ENCODE results near the gene ANKRD13D. TPM values are rescaled to one million over a fixed set of nuclear protein-coding genes. Genes with fewer than 3 reads are reported as not detected.

Gene ANKRD13D
- total RNA-seq, 1 experiment from 2014 or later: 79.6 TPM

GRCh38 chr11:67349457-67349856 lies 60.4 kb downstream of the ANKRD13D start:
- H3K36me3 ChIP-seq (ENCODE audit: low read depth): no peaks in the 10 kb centered on the region
- ChIA-PET POLR2A (ENCODE audit: unreplicated experiment) (no interaction called here), CTCF (interaction anchor here (0.6 kb wide), 1 partner anchor 8 kb away, joined by 4 read pairs; no protein-coding TSS in a partner anchor)
- no TSS peak for BruUV-seq (replicated peaks)
- H3K27me3 ChIP-seq (ENCODE audit: insufficient read depth, low read depth): no peaks in the 10 kb centered on the region
- no peak overlapping the region for H3K4me3 ChIP-seq
- no peaks in the 10 kb centered on the region for H4K20me1 ChIP-seq (ENCODE audit: insufficient read depth)
- peaks cover 67% of the 10 kb centered on the region for H3K4me1 ChIP-seq (replicated peaks; ENCODE audit: insufficient read depth)
- no peak for DNase-seq
- H3K9me2 ChIP-seq (ENCODE audit: insufficient read depth): no peaks in the 10 kb centered on the region
- H3K79me2 ChIP-seq (ENCODE audit: low read depth): peaks cover 37% of the 10 kb centered on the region
- H3F3A ChIP-seq (ENCODE audit: insufficient read depth, low read depth): peaks cover 64% of the 10 kb centered on the region
- intact Hi-C loops (cut with micrococcal nuclease; ENCODE audit: unreplicated experiment): no loop called here
- H2AFZ ChIP-seq: no peak overlapping the region
- no peak overlapping the region for H3K4me2 ChIP-seq
- no peaks in the 10 kb centered on the region for H3K9me3 ChIP-seq (ENCODE audit: insufficient read depth, low read depth)
- peak overlapping the region; percentile 4; the same call in 1 of the 2 replicates for H3K27ac ChIP-seq
- TF ChIP-seq, protein P1, sequence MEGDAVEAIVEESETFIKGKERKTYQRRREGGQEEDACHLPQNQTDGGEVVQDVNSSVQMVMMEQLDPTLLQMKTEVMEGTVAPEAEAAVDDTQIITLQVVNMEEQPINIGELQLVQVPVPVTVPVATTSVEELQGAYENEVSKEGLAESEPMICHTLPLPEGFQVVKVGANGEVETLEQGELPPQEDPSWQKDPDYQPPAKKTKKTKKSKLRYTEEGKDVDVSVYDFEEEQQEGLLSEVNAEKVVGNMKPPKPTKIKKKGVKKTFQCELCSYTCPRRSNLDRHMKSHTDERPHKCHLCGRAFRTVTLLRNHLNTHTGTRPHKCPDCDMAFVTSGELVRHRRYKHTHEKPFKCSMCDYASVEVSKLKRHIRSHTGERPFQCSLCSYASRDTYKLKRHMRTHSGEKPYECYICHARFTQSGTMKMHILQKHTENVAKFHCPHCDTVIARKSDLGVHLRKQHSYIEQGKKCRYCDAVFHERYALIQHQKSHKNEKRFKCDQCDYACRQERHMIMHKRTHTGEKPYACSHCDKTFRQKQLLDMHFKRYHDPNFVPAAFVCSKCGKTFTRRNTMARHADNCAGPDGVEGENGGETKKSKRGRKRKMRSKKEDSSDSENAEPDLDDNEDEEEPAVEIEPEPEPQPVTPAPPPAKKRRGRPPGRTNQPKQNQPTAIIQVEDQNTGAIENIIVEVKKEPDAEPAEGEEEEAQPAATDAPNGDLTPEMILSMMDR (conservative IDR thresholded peaks at IDR 0.05): no peak
- TF ChIP-seq EZH2 (IDR thresholded peaks at IDR 0.05; ENCODE audit: low read depth): no peak

GRCh38 chr11:67349928-67350465 lies 60.9 kb downstream of the ANKRD13D start:
- peaks cover 67% of the 10 kb centered on the region for H3K4me1 ChIP-seq (replicated peaks; ENCODE audit: insufficient read depth)
- no peaks in the 10 kb centered on the region for H3K27me3 ChIP-seq (ENCODE audit: insufficient read depth, low read depth)
- no peak overlapping the region for H3K4me2 ChIP-seq
- DNase-seq: no peak
- peak overlapping the region; percentile 4; the same call in 1 of the 2 replicates for H3K27ac ChIP-seq
- peaks cover 64% of the 10 kb centered on the region for H3F3A ChIP-seq (ENCODE audit: insufficient read depth, low read depth)
- H3K36me3 ChIP-seq (ENCODE audit: low read depth): no peaks in the 10 kb centered on the region
- no peak overlapping the region for H2AFZ ChIP-seq
- CTCF ChIA-PET: interaction anchor here (0.6 to 0.7 kb wide), 2 partner anchors 8 to 288 kb away, joined by 4 to 7 read pairs; no protein-coding TSS in a partner anchor
- H3K9me3 ChIP-seq (ENCODE audit: insufficient read depth, low read depth): no peaks in the 10 kb centered on the region
- no peak overlapping the region for H3K4me3 ChIP-seq
- peaks cover 37% of the 10 kb centered on the region for H3K79me2 ChIP-seq (ENCODE audit: low read depth)
- H3K9me2 ChIP-seq (ENCODE audit: insufficient read depth): no peaks in the 10 kb centered on the region
- intact Hi-C loops (cut with micrococcal nuclease; ENCODE audit: unreplicated experiment): loop anchor here (5.0 kb wide), 2 partner anchors 117 to 307 kb away; partner anchors contain the start of gene TMEM134
- BruUV-seq (replicated peaks): no TSS peak
- POLR2A ChIA-PET (ENCODE audit: unreplicated experiment): no interaction called here
- TF ChIP-seq, protein P1 (conservative IDR thresholded peaks at IDR 0.05): no peak
- TF ChIP-seq EZH2 (IDR thresholded peaks at IDR 0.05; ENCODE audit: low read depth): no peak
- no peaks in the 10 kb centered on the region for H4K20me1 ChIP-seq (ENCODE audit: insufficient read depth)

DNA sequence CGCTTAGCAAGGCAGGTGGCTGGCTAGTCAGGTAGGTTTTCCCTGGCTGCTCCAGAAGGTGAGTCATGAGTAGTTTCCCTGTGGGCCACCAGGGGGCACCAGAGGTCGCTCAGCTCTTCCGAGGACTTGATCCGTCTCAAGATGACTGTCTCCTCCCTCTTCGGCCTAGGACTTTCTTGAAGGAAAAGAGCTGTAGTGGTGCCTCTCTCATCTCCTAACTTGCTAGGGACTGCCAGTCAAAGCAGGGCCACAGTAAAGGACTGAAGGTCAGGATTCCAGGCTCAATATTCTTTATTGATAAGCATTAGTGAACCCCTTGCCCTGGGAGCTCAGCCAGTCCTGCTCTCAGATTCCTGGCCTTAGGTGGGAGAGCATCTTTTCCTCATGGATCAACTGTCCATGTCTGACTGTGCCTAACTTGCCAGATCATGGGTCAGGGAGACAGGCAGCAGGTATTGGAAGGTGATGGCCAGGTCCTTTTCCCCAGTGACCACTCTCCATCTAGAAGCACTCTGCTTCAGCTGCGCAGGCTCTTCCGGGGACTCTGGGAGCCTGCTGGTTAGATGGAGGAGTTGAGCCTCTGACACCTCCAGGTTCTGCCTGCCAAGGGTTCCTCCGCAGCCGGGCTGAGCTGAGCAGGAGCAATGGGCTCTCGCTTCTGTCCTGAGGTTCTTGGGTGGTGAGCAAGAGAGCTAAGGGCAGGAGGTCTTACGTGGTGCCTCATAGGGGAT lies 62.3 kb downstream of the ANKRD13D start:
- H3K36me3 ChIP-seq (ENCODE audit: low read depth): no peaks in the 10 kb centered on the region
- H3K79me2 ChIP-seq (ENCODE audit: low read depth): peaks cover 48% of the 10 kb centered on the region
- intact Hi-C loops (cut with micrococcal nuclease; ENCODE audit: unreplicated experiment): loop anchor here (2.0 to 5.0 kb wide), 3 partner anchors 116 to 306 kb away; partner anchors contain the start of genes GSTP1 and TMEM134
- no peaks in the 10 kb centered on the region for H3K9me3 ChIP-seq (ENCODE audit: insufficient read depth, low read depth)
- H3K27me3 ChIP-seq (ENCODE audit: insufficient read depth, low read depth): no peaks in the 10 kb centered on the region
- ChIA-PET POLR2A (ENCODE audit: unreplicated experiment) (interaction anchor here (0.5 to 0.7 kb wide), 9 partner anchors 10 to 920 kb away, joined by 3 to 14 read pairs (median 4); partner anchors contain the start of gene C11orf24), CTCF (interaction anchor here (0.5 to 4.1 kb wide), 9 partner anchors 19 to 687 kb away, joined by 3 to 55 read pairs (median 5); no protein-coding TSS in a partner anchor)
- peaks cover 67% of the 10 kb centered on the region for H3F3A ChIP-seq (ENCODE audit: insufficient read depth, low read depth)
- no peak overlapping the region for H2AFZ ChIP-seq
- BruUV-seq (replicated peaks): no TSS peak
- H3K4me1 ChIP-seq (replicated peaks; ENCODE audit: insufficient read depth): peaks cover 69% of the 10 kb centered on the region
- no peak overlapping the region for H3K27ac ChIP-seq
- H4K20me1 ChIP-seq (ENCODE audit: insufficient read depth): no peaks in the 10 kb centered on the region
- no peaks in the 10 kb centered on the region for H3K9me2 ChIP-seq (ENCODE audit: insufficient read depth)
- peak overlapping the region; percentile 63 for H3K4me2 ChIP-seq
- peak; percentile 72 to 81 for DNase-seq
- no peak overlapping the region for H3K4me3 ChIP-seq
- TF ChIP-seq, protein P1 (conservative IDR thresholded peaks at IDR 0.05): peak; percentile 96
- TF ChIP-seq EZH2 (IDR thresholded peaks at IDR 0.05; ENCODE audit: low read depth): no peak

Other genes with a start within 250 kb of the ANKRD13D start
- gene RHOD, start 232.5 kb upstream of the ANKRD13D start, total RNA-seq (2021): 127 and 156 TPM in 2 replicates
- gene KDM2A, start 170.0 kb upstream of the ANKRD13D start, total RNA-seq (2021): 117 and 120 TPM in 2 replicates
- 76.7 and 102 TPM in 2 replicates for gene GRK2, start 22.8 kb upstream of the ANKRD13D start, total RNA-seq (2021)
- gene SSH3, start 14.2 kb downstream of the ANKRD13D start, total RNA-seq (2021): 97.8 and 124 TPM in 2 replicates
- 67.1 and 83.7 TPM in 2 replicates for gene POLD4, start 64.2 kb downstream of the ANKRD13D start, total RNA-seq (2021)
- gene CLCF1, start 84.3 kb downstream of the ANKRD13D start, total RNA-seq (2021): 15.9 and 17.0 TPM in 2 replicates
- 62.8 and 79.8 TPM in 2 replicates for gene RAD9A, start 102.7 kb downstream of the ANKRD13D start, total RNA-seq (2021)
- 306 and 351 TPM in 2 replicates for gene PPP1CA, start 112.6 kb downstream of the ANKRD13D start, total RNA-seq (2021)
- 0.58 TPM in 1 of 2 replicates, not detected in the other for gene TBC1D10C, start 114.8 kb downstream of the ANKRD13D start, total RNA-seq (2021)
- 0.15 and 0.35 TPM in 2 replicates for gene CARNS1, start 126.4 kb downstream of the ANKRD13D start, total RNA-seq (2021)
- 52.0 and 54.0 TPM in 2 replicates for gene RPS6KB2, start 139.2 kb downstream of the ANKRD13D start, total RNA-seq (2021)
- 1.2 and 1.3 TPM in 2 replicates for gene PTPRCAP, start 148.4 kb downstream of the ANKRD13D start, total RNA-seq (2021)
- gene CORO1B, start 154.2 kb downstream of the ANKRD13D start, total RNA-seq (2021): 129 and 161 TPM in 2 replicates
- gene GPR152, start 163.4 kb downstream of the ANKRD13D start, total RNA-seq (2021): not detected in 2 replicates
- 2.0 and 2.5 TPM in 2 replicates for gene CABP4, start 166.1 kb downstream of the ANKRD13D start, total RNA-seq (2021)
- gene TMEM134, start 179.9 kb downstream of the ANKRD13D start, total RNA-seq (2021): 85.7 and 125 TPM in 2 replicates
- gene AIP, start 193.7 kb downstream of the ANKRD13D start, total RNA-seq (2021): 95.3 and 125 TPM in 2 replicates
- gene PITPNM1, start 216.1 kb downstream of the ANKRD13D start, total RNA-seq (2021): 84.0 and 116 TPM in 2 replicates
- gene CDK2AP2, start 218.9 kb downstream of the ANKRD13D start, total RNA-seq (2021): 80.0 and 89.3 TPM in 2 replicates
- gene CABP2, start 234.1 kb downstream of the ANKRD13D start, total RNA-seq (2021): not detected in 2 replicates

Data from PC-9 (cell line).